ENCODE measurements around the gene ELANE. TPM values are rescaled to one million over a fixed set of nuclear protein-coding genes. Genes with fewer than 3 reads are reported as not detected.

The ELANE gene
- total RNA-seq, 2 donors from 2014 or later = 1.4 TPM; not detected in 1

GRCh38 chr19:863315-863620 is 11.2 kb downstream of the ELANE start:
- Histone ChIP-seq H3K4me1 (replicated peaks) (no peaks in the 10 kb centered on the region), H3K27ac (no peak overlapping the region), H3K36me3 (no peaks in the 10 kb centered on the region), H3K27me3 (replicated peaks; ENCODE audit: insufficient read depth) (no peaks in the 10 kb centered on the region), H3K9me3 (no peaks in the 10 kb centered on the region), H3K4me3 (no peak overlapping the region)
- DNase-seq (ENCODE audit: low spot score) = no peak
- intact Hi-C loops (cut with DNase I) = loop anchor here (2.0 kb wide), 1 partner anchor 58 kb away; no protein-coding TSS in a partner anchor
- WGBS = 83% methylated on average over 7 of the region's 7 CpGs
- TF ChIP-seq, protein P1, sequence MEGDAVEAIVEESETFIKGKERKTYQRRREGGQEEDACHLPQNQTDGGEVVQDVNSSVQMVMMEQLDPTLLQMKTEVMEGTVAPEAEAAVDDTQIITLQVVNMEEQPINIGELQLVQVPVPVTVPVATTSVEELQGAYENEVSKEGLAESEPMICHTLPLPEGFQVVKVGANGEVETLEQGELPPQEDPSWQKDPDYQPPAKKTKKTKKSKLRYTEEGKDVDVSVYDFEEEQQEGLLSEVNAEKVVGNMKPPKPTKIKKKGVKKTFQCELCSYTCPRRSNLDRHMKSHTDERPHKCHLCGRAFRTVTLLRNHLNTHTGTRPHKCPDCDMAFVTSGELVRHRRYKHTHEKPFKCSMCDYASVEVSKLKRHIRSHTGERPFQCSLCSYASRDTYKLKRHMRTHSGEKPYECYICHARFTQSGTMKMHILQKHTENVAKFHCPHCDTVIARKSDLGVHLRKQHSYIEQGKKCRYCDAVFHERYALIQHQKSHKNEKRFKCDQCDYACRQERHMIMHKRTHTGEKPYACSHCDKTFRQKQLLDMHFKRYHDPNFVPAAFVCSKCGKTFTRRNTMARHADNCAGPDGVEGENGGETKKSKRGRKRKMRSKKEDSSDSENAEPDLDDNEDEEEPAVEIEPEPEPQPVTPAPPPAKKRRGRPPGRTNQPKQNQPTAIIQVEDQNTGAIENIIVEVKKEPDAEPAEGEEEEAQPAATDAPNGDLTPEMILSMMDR (IDR thresholded peaks at IDR 0.05) = no peak
- TF ChIP-seq POLR2AphosphoS5 (IDR thresholded peaks at IDR 0.05) = no peak
- no peak for TF ChIP-seq POLR2A (IDR thresholded peaks at IDR 0.05)

- H3K36me3 ChIP-seq = no peaks in the 10 kb centered on the region
- no peak overlapping the region for H3K27ac ChIP-seq
- H3K4me3 ChIP-seq = no peak overlapping the region
- DNase-seq (ENCODE audit: low spot score) = no peak
- H3K9me3 ChIP-seq = no peaks in the 10 kb centered on the region
- H3K4me1 ChIP-seq (replicated peaks) = no peaks in the 10 kb centered on the region
- intact Hi-C loops (cut with DNase I) = loop anchor here (5.0 kb wide), 1 partner anchor 115 kb away; the partner anchor contains the start of gene WDR18
- no peaks in the 10 kb centered on the region for H3K27me3 ChIP-seq (replicated peaks; ENCODE audit: insufficient read depth)
- WGBS = 86% methylated on average over 37 of the region's 38 CpGs
- TF ChIP-seq POLR2A (IDR thresholded peaks at IDR 0.05) (no peak), POLR2AphosphoS5 (IDR thresholded peaks at IDR 0.05) (no peak)
- TF ChIP-seq, protein P1 (IDR thresholded peaks at IDR 0.05) = no peak
Measured at GRCh38 chr19:866769-867300, 14.7 kb downstream of the ELANE start.

- intact Hi-C loops (cut with DNase I) = loop anchor here (5.0 kb wide), 1 partner anchor 115 kb away; the partner anchor contains the start of gene WDR18
- TF ChIP-seq, protein P1 (IDR thresholded peaks at IDR 0.05) = no peak
- TF ChIP-seq POLR2A (IDR thresholded peaks at IDR 0.05) = no peak
- TF ChIP-seq POLR2AphosphoS5 (IDR thresholded peaks at IDR 0.05) = no peak
- WGBS = 80% methylated on average over 16 of the region's 16 CpGs
- H3K9me3 ChIP-seq = no peaks in the 10 kb centered on the region
- no peak for DNase-seq (ENCODE audit: low spot score)
- H3K4me3 ChIP-seq = no peak overlapping the region
- no peak overlapping the region for H3K27ac ChIP-seq
- no peaks in the 10 kb centered on the region for H3K27me3 ChIP-seq (replicated peaks; ENCODE audit: insufficient read depth)
- no peaks in the 10 kb centered on the region for H3K4me1 ChIP-seq (replicated peaks)
- no peaks in the 10 kb centered on the region for H3K36me3 ChIP-seq
Measured at GRCh38 chr19:867301-867793, 15.2 kb downstream of the ELANE start.

- DNase-seq (ENCODE audit: low spot score) = no peak
- TF ChIP-seq POLR2AphosphoS5 (IDR thresholded peaks at IDR 0.05) (no peak), POLR2A (IDR thresholded peaks at IDR 0.05) (no peak)
- TF ChIP-seq, protein P1 (IDR thresholded peaks at IDR 0.05) = no peak
- no peaks in the 10 kb centered on the region for H3K9me3 ChIP-seq
- no peaks in the 10 kb centered on the region for H3K27me3 ChIP-seq (replicated peaks; ENCODE audit: insufficient read depth)
- no peaks in the 10 kb centered on the region for H3K4me1 ChIP-seq (replicated peaks)
- H3K4me3 ChIP-seq = no peak overlapping the region
- 89% methylated on average over 38 of the region's 39 CpGs for WGBS
- intact Hi-C loops (cut with DNase I) = loop anchor here (2.0 to 5.0 kb wide), 2 partner anchors 45 to 114 kb away; partner anchors contain the start of genes R3HDM4 and WDR18
- no peaks in the 10 kb centered on the region for H3K36me3 ChIP-seq
- H3K27ac ChIP-seq = no peak overlapping the region
Measured at GRCh38 chr19:867855-868457, 15.9 kb downstream of the ELANE start.

Data from prostate gland (tissue), 2 donors.